ENCODE data around the gene TTLL11.

DNA sequence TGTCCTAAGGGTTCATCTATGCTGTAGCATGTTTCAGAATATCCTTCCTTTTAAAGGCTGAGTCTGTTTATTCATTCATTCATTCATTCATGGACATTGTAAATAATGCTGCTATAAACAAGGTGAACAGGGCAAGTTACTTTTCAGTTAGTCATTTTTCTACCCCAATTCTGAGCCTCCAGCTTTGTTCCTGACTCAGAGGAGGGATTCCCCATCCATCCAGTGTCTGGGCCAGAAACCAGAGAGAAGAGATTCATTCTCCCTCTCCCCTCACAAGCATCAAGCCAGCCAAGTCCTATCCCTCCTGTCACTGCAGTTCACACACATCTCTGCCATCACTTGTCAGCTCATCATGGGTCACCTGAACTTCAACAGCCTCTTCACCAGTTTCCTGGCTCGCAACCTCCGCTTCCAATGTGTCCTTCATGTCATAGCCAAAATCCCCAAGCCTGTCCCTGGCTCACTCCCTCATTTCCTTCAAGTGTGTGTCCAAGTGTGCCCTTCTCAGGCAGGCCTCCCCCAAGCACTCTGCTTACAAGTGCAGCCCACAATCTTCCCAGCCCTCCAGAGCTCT lies 203.0 kb downstream of the TTLL11 start:
- TF ChIP-seq, protein P1, sequence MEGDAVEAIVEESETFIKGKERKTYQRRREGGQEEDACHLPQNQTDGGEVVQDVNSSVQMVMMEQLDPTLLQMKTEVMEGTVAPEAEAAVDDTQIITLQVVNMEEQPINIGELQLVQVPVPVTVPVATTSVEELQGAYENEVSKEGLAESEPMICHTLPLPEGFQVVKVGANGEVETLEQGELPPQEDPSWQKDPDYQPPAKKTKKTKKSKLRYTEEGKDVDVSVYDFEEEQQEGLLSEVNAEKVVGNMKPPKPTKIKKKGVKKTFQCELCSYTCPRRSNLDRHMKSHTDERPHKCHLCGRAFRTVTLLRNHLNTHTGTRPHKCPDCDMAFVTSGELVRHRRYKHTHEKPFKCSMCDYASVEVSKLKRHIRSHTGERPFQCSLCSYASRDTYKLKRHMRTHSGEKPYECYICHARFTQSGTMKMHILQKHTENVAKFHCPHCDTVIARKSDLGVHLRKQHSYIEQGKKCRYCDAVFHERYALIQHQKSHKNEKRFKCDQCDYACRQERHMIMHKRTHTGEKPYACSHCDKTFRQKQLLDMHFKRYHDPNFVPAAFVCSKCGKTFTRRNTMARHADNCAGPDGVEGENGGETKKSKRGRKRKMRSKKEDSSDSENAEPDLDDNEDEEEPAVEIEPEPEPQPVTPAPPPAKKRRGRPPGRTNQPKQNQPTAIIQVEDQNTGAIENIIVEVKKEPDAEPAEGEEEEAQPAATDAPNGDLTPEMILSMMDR (IDR thresholded peaks at IDR 0.05), result no peak
- no peak for TF ChIP-seq POLR2A (IDR thresholded peaks at IDR 0.05)
